Measurements from ENCODE around the gene PTCH2.

PTCH2 gene, protein sequence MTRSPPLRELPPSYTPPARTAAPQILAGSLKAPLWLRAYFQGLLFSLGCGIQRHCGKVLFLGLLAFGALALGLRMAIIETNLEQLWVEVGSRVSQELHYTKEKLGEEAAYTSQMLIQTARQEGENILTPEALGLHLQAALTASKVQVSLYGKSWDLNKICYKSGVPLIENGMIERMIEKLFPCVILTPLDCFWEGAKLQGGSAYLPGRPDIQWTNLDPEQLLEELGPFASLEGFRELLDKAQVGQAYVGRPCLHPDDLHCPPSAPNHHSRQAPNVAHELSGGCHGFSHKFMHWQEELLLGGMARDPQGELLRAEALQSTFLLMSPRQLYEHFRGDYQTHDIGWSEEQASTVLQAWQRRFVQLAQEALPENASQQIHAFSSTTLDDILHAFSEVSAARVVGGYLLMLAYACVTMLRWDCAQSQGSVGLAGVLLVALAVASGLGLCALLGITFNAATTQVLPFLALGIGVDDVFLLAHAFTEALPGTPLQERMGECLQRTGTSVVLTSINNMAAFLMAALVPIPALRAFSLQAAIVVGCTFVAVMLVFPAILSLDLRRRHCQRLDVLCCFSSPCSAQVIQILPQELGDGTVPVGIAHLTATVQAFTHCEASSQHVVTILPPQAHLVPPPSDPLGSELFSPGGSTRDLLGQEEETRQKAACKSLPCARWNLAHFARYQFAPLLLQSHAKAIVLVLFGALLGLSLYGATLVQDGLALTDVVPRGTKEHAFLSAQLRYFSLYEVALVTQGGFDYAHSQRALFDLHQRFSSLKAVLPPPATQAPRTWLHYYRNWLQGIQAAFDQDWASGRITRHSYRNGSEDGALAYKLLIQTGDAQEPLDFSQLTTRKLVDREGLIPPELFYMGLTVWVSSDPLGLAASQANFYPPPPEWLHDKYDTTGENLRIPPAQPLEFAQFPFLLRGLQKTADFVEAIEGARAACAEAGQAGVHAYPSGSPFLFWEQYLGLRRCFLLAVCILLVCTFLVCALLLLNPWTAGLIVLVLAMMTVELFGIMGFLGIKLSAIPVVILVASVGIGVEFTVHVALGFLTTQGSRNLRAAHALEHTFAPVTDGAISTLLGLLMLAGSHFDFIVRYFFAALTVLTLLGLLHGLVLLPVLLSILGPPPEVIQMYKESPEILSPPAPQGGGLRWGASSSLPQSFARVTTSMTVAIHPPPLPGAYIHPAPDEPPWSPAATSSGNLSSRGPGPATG

GRCh38 chr1:44842862-44843655, at the start of gene PTCH2:
PTCH2 (minus strand) TSS chr1:44843253; CDS start chr1:44842932, 321 bp downstream.
- intact Hi-C loops (cut with DNase I), result no loop called here

DNA sequence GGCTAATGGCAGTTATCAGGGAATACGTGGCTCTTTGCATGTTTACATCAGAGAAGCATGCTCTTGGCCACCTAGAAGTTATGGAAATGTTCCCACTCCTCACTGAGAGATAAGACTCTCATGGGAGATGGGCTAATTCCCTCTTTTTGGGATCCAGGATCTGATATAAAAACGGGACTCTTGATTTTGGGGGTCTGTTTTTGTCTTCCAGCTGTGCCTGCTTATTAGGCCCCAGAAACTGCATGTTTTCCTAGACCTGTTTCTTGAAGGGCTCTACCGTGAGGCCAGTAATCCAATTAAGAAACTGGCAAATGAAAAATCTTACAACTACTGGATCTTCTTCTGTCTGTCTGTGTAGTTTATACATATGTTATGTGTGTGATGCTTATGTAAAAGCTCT, 47.0 kb upstream of the PTCH2 start:
- intact Hi-C loops (cut with DNase I), result no loop called here
- no peak for DNase-seq

More at GRCh38 chr1:44842862-44843655, at the start of gene PTCH2:
- DNase-seq, result peak in 9 of 10 donors; percentile 49 to 93 (median 67)

DNA sequence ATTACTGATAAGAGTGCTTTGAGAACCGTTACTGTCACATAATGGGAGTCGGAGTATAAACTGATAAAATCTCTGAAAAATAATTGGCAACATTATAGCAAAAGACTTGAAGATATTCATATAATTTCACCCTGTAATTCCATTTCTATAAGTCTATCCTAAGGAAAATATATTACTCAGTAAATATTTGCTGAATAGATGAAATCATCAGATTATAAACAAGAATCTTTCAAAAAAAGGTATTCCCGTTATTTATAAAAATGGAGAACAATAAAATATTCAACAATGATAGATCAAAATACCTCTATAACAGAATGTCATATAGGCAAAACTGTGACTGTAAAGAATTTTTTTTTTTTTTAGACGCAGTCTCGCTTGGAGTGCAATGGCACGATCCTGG, 42.4 kb upstream of the PTCH2 start:
- intact Hi-C loops (cut with DNase I), result no loop called here
- no peak for DNase-seq

- DNase-seq, result peak in 4 of 10 donors; percentile 9 to 81 (median 19)
- intact Hi-C loops (cut with DNase I), result no loop called here
These were observed 41.7 kb upstream of the PTCH2 start for GRCh38 chr1:44884746-44885145.

GRCh38 chr1:44881011-44881632, 38.1 kb upstream of the PTCH2 start:
- intact Hi-C loops (cut with DNase I), result no loop called here
- peak in 9 of 10 donors; percentile 9 to 91 (median 44) for DNase-seq

- DNase-seq, result no peak
- intact Hi-C loops (cut with DNase I), result no loop called here
These were observed 31.1 kb upstream of the PTCH2 start for GRCh38 chr1:44874155-44874554.

DNA sequence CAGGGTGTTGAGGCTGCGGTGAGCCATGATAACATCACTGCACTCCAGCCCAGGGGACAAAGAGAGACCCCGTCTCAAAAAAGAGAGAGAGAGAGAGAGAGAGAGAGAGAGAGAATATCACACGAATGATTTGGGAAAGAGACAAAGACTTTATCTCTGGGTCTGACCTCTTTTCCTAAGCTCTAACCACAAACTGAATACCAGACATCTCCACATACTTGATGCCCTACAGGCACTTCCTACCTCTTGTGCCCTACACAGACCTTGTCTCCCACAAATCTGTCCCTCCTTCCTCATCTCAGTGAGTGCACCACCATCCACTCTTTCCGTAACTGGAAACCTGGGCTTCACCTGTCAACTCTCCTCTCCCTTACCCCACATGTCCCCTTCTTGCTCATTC, 27.0 kb upstream of the PTCH2 start:
- DNase-seq, result no peak
- intact Hi-C loops (cut with DNase I), result no loop called here

DNA sequence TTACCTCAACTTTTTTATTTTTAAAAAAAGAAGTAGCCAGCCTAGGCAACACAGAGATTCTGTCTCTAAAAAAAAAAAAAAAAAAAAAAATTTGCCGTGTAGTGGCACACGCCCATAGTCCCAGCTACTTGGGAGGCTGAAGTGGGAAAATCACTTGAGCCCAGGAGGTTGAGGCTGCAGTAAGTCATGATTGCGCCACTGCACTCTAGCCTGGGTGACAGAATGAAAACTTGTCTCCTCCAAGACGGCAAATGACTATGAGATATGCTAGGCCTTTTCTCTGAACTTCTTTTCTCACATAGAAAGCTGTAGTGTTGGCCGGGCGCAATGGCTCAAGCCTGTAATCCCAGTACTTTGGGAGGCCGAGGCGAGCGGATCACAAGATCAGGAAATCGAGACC, 24.7 kb upstream of the PTCH2 start:
- DNase-seq, result no peak
- intact Hi-C loops (cut with DNase I), result no loop called here

DNA sequence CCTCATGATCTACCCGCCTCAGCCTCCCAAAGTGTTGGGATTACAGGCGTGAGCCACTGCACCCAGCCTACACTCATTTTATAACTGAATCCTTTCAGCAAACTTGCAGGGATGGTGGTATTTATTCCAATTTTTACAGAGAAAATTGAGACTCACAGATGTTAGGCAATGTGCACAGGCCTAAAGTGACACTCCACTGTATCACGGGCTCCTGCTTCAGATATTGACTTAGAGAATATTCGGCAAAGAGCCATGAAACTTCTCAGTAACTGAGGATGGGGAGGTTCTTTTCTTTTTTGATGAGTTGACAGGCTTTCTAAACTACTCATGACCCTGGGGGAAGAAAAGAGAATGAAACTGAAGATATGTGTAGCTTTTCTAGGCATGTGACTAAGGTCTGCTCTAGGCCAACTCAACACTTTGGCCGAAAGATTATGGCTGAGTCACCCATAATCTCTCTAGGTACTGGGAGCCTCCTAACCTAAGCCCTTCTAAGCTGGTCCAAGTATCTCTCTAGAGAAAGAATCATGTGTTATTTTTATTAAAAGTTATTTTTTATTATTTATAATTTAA, 19.9 kb upstream of the PTCH2 start:
- intact Hi-C loops (cut with DNase I), result no loop called here
- DNase-seq, result no peak

- no peak for DNase-seq
- intact Hi-C loops (cut with DNase I), result no loop called here
These were observed 17.9 kb upstream of the PTCH2 start for GRCh38 chr1:44860891-44861425.

DNA sequence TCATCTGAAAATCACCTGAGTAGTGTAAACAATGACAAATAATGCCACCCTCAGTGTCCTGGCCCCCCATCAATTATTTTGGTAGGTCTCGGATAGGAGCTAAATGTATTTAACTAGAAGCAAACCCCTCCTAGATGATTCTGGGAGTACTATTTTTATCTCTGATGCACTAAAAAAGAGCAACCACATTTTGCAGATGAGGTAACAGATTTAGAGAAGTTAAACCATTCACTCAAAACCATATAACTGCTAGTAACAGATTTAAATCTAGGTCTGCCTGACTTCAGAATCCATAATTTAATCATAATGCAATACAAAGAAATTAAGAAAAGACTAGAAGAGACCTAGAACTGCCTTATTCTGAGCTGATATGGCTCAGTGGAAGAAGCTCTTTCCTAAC, 17.3 kb upstream of the PTCH2 start:
- intact Hi-C loops (cut with DNase I), result no loop called here

GRCh38 chr1:44857446-44857845, 14.4 kb upstream of the PTCH2 start:
- intact Hi-C loops (cut with DNase I), result no loop called here
- no peak for DNase-seq

More for the DNA sequence above, 17.3 kb upstream of the PTCH2 start:
- no peak for DNase-seq

DNA sequence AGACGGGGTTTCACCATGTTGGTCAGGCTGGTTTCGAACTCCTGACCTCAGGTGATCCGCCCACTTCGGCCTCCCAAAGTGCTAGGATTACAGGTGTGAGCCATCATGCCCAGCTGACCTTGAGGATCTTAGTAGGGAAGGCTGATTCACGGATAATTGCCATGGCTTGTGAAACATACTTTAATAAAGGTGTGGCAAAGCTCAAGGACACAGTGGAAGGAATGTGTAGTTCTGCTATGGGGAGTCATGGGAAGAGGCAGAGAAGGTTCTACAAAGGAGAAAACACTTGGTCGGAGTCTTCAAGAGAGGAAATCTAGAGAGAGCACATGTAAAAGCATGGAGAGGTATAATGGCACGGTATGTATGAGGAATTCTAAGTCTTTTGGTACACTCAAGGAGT, 12.7 kb upstream of the PTCH2 start:
- intact Hi-C loops (cut with DNase I), result no loop called here
- DNase-seq, result no peak

DNA sequence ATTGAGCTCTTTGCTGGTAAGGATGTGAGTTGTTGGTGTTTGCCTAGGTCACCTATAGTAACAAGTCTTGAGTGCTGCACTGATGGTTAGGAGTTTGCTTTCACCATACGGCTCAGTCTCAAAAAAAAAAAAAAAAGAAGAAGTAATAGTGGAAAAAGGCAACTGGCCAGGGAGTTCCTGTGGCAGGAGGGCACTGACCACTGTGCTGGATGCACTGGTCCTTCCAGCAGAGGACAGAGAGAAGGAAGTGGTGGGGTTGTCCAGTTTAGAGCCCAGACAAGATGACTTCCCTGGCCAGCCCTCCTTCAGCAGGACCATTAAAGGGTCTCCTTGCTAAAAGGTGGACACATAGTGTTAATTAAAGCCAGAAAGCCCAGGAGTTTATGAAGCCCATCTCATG, 11.9 kb upstream of the PTCH2 start:
- no peak for DNase-seq
- intact Hi-C loops (cut with DNase I), result no loop called here

GRCh38 chr1:44853201-44853600, 10.1 kb upstream of the PTCH2 start:
- intact Hi-C loops (cut with DNase I), result no loop called here
- no peak for DNase-seq

GRCh38 chr1:44851308-44851707, 8.3 kb upstream of the PTCH2 start:
- no peak for DNase-seq
- intact Hi-C loops (cut with DNase I), result no loop called here

GRCh38 chr1:44849575-44850132, 6.6 kb upstream of the PTCH2 start:
- intact Hi-C loops (cut with DNase I), result no loop called here
- no peak for DNase-seq

- DNase-seq, result peak in 3 of 10 donors; percentile 23 to 62 (median 50)
- intact Hi-C loops (cut with DNase I), result no loop called here
These were observed 5.6 kb upstream of the PTCH2 start for GRCh38 chr1:44848456-44849181.
